Bronchial epithelial cell (primary cell): ENCODE measurements around the gene SMG7. TPM values are rescaled to one million over a fixed set of nuclear protein-coding genes. Genes with fewer than 3 reads are reported as not detected.

ENCODE experiments used
- DNase-seq: peaks from one replicate; pipeline ENCODE4 v3.0.0-alpha.2; 2010; ENCODE audit warnings: low read depth
- FAIRE-seq: peaks from 2 replicates; lab custom pipeline; 2011; peaks lifted over from hg19 to GRCh38; lab: Jason Lieb, UNC
- H3K27me3 ChIP-seq: 2 replicates; pipeline ENCODE4 v1.5.1; 2011; ENCODE audit warnings: low read length; ENCODE audit not compliant: control insufficient read depth, insufficient read depth
- H3K36me3 ChIP-seq: 2 replicates; pipeline ENCODE4 v1.5.1; 2011; ENCODE audit warnings: low read length; ENCODE audit not compliant: control insufficient read depth, insufficient read depth
- H3K4me3 ChIP-seq: 2 replicates; pipeline ENCODE4 v1.5.1; 2011; ENCODE audit warnings: mild to moderate bottlenecking, low read depth, low read length, control low read depth
- total RNA-seq: library from RNA; depleted of rRNA; stranded (reverse); fragments of >200 nt; gene quantifications from 2 replicates; pipeline ENCODE4 v1.2.1, GENCODE V29; 2014
- TF ChIP-seq, protein P1 (sequence below): IDR thresholded peaks from 2 replicates; pipeline ENCODE4 v1.5.1; 2011; ENCODE audit warnings: mild to moderate bottlenecking, moderate library complexity, low read length, control low read depth, inconsistent platforms; ENCODE audit not compliant: insufficient read depth, severe bottlenecking

The SMG7 gene
- total RNA-seq, 1 donor from 2014 or later: 17.9 TPM

DNA sequence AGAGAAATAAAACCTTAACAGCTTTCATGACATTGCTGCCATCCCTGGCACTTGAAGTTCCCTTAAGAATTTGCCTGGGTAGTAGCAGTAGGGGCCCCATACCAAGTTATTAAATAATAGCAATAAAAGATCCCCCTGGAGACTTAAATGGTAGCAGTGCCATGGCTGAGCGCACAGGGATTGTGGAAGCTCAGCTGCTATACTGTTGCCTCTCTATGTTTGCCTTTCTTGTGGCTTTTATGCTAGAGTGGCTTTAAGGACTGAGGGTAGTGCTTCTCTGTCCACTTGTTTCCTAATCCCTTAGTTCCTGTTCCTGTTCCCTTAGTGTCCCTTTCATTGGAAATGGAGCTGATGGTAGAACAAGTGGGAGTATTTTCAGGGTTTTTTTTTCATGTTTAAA is 75.8 kb downstream of the SMG7 start:
- Histone ChIP-seq H3K36me3 (peaks cover 29% of the 10 kb centered on the region), H3K27me3 (no peaks in the 10 kb centered on the region), H3K4me3 (no peak overlapping the region)
- TF ChIP-seq, protein P1, sequence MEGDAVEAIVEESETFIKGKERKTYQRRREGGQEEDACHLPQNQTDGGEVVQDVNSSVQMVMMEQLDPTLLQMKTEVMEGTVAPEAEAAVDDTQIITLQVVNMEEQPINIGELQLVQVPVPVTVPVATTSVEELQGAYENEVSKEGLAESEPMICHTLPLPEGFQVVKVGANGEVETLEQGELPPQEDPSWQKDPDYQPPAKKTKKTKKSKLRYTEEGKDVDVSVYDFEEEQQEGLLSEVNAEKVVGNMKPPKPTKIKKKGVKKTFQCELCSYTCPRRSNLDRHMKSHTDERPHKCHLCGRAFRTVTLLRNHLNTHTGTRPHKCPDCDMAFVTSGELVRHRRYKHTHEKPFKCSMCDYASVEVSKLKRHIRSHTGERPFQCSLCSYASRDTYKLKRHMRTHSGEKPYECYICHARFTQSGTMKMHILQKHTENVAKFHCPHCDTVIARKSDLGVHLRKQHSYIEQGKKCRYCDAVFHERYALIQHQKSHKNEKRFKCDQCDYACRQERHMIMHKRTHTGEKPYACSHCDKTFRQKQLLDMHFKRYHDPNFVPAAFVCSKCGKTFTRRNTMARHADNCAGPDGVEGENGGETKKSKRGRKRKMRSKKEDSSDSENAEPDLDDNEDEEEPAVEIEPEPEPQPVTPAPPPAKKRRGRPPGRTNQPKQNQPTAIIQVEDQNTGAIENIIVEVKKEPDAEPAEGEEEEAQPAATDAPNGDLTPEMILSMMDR: no peak
- DNase-seq (no peak), FAIRE-seq (no peak)

DNA sequence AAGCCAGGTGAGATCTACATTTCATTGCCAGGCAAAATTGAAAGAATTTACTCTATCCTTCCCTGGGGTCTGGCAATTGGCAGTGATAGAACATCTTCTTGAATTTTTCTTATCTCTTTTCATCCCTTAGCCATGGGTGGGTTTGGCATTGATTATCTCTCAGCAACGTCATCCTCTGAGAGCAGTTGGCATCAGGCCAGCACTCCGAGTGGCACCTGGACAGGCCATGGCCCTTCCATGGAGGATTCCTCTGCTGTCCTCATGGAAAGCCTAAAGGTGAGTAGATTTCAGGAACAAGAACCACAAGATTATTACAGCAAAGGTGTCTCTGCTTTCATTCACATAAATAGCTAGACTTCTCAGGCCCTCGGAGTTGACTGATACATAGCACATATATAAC is 78.6 kb downstream of the SMG7 start:
- DNase-seq (no peak), FAIRE-seq (no peak)
- Histone ChIP-seq H3K36me3 (peaks cover 24% of the 10 kb centered on the region), H3K4me3 (no peak overlapping the region), H3K27me3 (no peaks in the 10 kb centered on the region)
- TF ChIP-seq, protein P1: no peak

DNA sequence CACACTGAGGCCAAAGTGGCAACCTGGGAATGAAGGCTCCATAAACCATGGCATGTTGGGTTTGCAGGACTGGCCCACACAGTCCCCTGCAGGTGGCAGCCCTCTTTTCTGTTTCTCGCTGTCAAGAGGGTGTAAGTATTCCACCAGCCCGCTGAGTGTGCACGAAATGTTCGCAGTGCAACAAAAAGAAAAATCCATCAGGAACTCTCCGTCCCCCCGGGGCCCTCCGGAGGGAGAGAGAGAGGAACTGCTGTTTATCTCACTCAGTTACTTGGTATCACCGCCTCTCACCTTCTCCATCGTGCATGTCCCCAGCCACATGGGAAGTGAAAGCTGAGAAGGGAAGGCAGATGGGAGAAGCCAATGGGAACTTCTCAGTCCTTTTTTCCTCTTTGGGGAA is 79.6 kb downstream of the SMG7 start:
- Histone ChIP-seq H3K36me3 (peaks cover 19% of the 10 kb centered on the region), H3K4me3 (no peak overlapping the region), H3K27me3 (no peaks in the 10 kb centered on the region)
- no peak for FAIRE-seq
- TF ChIP-seq, protein P1: no peak
- no peak for DNase-seq

DNA sequence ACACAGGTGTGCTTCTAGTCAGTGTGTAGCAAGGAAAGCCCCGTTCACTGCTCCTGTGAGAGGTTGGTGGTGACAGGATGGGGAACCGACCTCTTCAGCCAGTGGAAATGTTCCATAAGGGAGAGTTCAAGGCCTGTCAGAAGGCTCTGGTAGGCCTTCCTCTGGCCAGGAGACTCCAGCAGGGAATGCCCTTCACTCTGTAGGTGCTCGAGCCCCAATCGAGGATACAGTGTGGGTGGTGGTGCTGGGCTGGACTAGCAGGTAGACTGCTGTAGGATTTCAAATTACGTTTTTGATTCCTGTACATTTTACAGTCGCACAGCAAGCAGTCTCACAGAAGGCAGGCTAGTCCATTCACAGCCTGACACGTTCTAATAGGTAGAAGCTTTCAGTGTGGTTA is 80.1 kb downstream of the SMG7 start:
- Histone ChIP-seq H3K4me3 (no peak overlapping the region), H3K36me3 (peaks cover 16% of the 10 kb centered on the region), H3K27me3 (no peaks in the 10 kb centered on the region)
- FAIRE-seq (no peak), DNase-seq (no peak)
- TF ChIP-seq, protein P1: no peak

DNA sequence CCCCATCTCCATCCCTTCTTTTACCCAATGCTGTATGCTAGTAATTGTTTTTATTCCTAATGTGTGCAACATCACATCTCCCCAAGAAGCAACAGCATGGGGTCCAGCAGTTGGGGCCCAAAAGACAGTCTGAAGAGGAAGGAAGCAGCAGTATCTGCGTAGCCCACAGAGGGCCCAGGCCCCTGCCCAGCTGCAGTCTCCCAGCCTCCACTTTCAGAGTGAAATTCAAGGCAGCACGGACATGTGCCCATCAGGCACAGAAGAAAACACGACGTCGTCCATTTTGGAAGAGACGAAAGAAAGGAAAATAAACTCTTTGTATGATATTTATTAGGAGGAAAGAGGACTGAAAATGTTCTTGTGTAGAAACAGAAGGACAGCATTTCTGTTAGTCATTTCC is 80.6 kb downstream of the SMG7 start:
- Histone ChIP-seq H3K36me3 (peaks cover 16% of the 10 kb centered on the region), H3K4me3 (no peak overlapping the region), H3K27me3 (no peaks in the 10 kb centered on the region)
- DNase-seq (no peak), FAIRE-seq (no peak)
- TF ChIP-seq, protein P1: no peak

DNA sequence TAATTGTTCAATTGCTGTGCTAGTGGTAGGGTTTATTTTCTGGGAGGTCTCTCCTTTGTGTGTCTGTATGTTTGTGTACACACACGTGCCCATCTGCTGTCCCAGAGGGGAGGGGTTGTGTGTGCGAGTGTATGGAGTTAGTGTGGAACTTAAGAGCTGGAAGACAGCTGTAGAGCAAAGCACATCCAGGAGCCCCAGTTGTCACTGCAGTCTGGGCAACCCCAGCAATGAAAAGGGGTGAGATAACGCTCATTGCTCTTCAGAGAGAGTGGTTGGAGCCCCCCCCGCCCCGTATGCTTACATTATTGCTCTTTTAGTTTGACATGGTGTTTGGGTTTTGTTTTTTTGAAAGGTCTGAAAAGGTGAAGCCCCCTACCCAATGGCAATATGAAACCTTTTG is 81.0 kb downstream of the SMG7 start:
- TF ChIP-seq, protein P1: no peak
- H3K4me3 ChIP-seq: no peak overlapping the region
- DNase-seq (no peak), FAIRE-seq (no peak)
- peaks cover 15% of the 10 kb centered on the region for H3K36me3 ChIP-seq
- no peaks in the 10 kb centered on the region for H3K27me3 ChIP-seq
